ENCODE measurements around the gene MYO9B. TPM values are rescaled to one million over a fixed set of nuclear protein-coding genes. Genes with fewer than 3 reads are reported as not detected.

MYO9B gene
- total RNA-seq, 1 experiment from 2014 or later = 58.6 TPM

GRCh38 chr19:17210296-17210695 is 134.7 kb downstream of the MYO9B start:
- Histone ChIP-seq H3K56ac (ENCODE audit: insufficient read length, low read depth, low read length) (no peak overlapping the region), H3K4me2 (ENCODE audit: insufficient read depth, insufficient read length, low read length) (no peak overlapping the region), H2BK120ac (ENCODE audit: low read depth, low read length, poor library complexity, severe bottlenecking) (no peak overlapping the region), H4K20me1 (ENCODE audit: control insufficient read depth, insufficient read depth, insufficient read length) (peaks cover 2% of the 10 kb centered on the region), H3K14ac (ENCODE audit: insufficient read depth, low read length) (no peak overlapping the region), H3K9me3 (ENCODE audit: control insufficient read depth, low read depth, low read length) (no peaks in the 10 kb centered on the region), H3T11ph (ENCODE audit: low read length) (no peak overlapping the region), H4K5ac (ENCODE audit: insufficient read length, low read depth, low read length) (no peak overlapping the region), H3K27ac (ENCODE audit: insufficient read length, low read depth, low read length) (no peak overlapping the region), H4K8ac (replicated peaks; ENCODE audit: insufficient read length, low read depth, low read length) (no peak overlapping the region), H2BK12ac (ENCODE audit: insufficient read length, low read depth, low read length) (no peak overlapping the region), H3K79me1 (ENCODE audit: insufficient read depth, low read depth, low read length, poor library complexity, severe bottlenecking) (no peaks in the 10 kb centered on the region), H3K9ac (ENCODE audit: extremely low read depth, insufficient read length, low read length) (no peak overlapping the region), H2BK20ac (ENCODE audit: low read depth, low read length, poor library complexity, severe bottlenecking) (no peak overlapping the region), H3K4ac (ENCODE audit: low read depth, low read length) (no peak overlapping the region), H3K79me2 (ENCODE audit: insufficient read depth, low read length) (no peaks in the 10 kb centered on the region), H3K4me1 (ENCODE audit: insufficient read depth, low read length) (no peaks in the 10 kb centered on the region; the same call in 1 of the 2 replicates), H2BK5ac (ENCODE audit: insufficient read length, low read length) (no peak overlapping the region), H3K18ac (ENCODE audit: insufficient read length, low read depth, low read length) (no peak overlapping the region), H2AFZ (ENCODE audit: low read length) (no peak overlapping the region), H3K27me3 (ENCODE audit: insufficient read depth, low read length) (no peaks in the 10 kb centered on the region), H3K23me2 (ENCODE audit: insufficient read length, low read depth, low read length, poor library complexity, severe bottlenecking) (peaks cover 5% of the 10 kb centered on the region), H2AK5ac (ENCODE audit: insufficient read length, low read length) (no peak overlapping the region), H2BK15ac (ENCODE audit: low read depth, low read length) (no peak overlapping the region), H4K91ac (ENCODE audit: insufficient read length, low read depth, low read length) (no peak overlapping the region), H3K23ac (ENCODE audit: insufficient read length, low read depth, low read length) (no peak overlapping the region)
- H3K36me3 Mint-ChIP-seq (ENCODE audit: insufficient read depth in 1 of 3, low read depth in 3 of 3) = peaks cover 9 to 45% (median 29%) of the 10 kb centered on the region in 3 experiments; a peak in 6 of 7 replicates
- no peak overlapping the region for H3K27ac Mint-ChIP-seq
- no peaks in the 10 kb centered on the region for H3K9me3 Mint-ChIP-seq
- peaks cover 12 to 20% of the 10 kb centered on the region in 2 experiments for H3K4me1 Mint-ChIP-seq
- no CpG with 5 or more reads among the region's 14 CpGs for WGBS (ENCODE audit: extremely low coverage, insufficient read length, low lambda C conversion rate)
- H3K27me3 Mint-ChIP-seq (ENCODE audit: low read depth) = no peaks in the 10 kb centered on the region
- DNase-seq = no peak
- no peak for TF ChIP-seq CTCF (conservative IDR thresholded peaks at IDR 0.05)
- H3K4me3 Mint-ChIP-seq = no peak overlapping the region
